NCI-H446 treated with DMSO at 0.1 percent for 48 hours (cell line): ENCODE results near the gene IQGAP3.
"Not testable (repeated sequence)": the region's sequence is repeated elsewhere in the genome, so short reads cannot be mapped to it uniquely, and the experiment has no call there.

ENCODE experiments used
- DNase-seq: peaks from one replicate; lab custom pipeline; 2025; lab: John Stamatoyannopoulos, UW

The IQGAP3 gene

GRCh38 chr1:156566436-156566835, 5.9 kb downstream of the IQGAP3 start:
- no peak for DNase-seq

- no peak for DNase-seq
Measured at GRCh38 chr1:156565519-156565918, 6.8 kb downstream of the IQGAP3 start.

- no peak for DNase-seq
Measured at GRCh38 chr1:156560585-156561163, 11.7 kb downstream of the IQGAP3 start.

- no peak for DNase-seq
Measured at GRCh38 chr1:156559797-156560385, 12.5 kb downstream of the IQGAP3 start.

GRCh38 chr1:156559086-156559796, 13.1 kb downstream of the IQGAP3 start:
- DNase-seq = no peak

GRCh38 chr1:156556354-156556753, 16.0 kb downstream of the IQGAP3 start:
- DNase-seq = no peak

GRCh38 chr1:156555715-156556114, 16.6 kb downstream of the IQGAP3 start:
- no peak for DNase-seq

GRCh38 chr1:156554971-156555370, 17.4 kb downstream of the IQGAP3 start:
- DNase-seq = no peak

- no peak for DNase-seq
Measured at GRCh38 chr1:156553860-156554485, 18.4 kb downstream of the IQGAP3 start.

- not testable (repeated sequence) for DNase-seq
Measured at GRCh38 chr1:156552937-156553336, 19.4 kb downstream of the IQGAP3 start.

GRCh38 chr1:156552518-156552917, 19.8 kb downstream of the IQGAP3 start:
- no peak for DNase-seq

- DNase-seq = no peak
Measured at GRCh38 chr1:156551869-156552268, 20.5 kb downstream of the IQGAP3 start.

- DNase-seq = no peak
Measured at GRCh38 chr1:156551066-156551643, 21.2 kb downstream of the IQGAP3 start.

- no peak for DNase-seq
Measured at GRCh38 chr1:156550346-156550745, 22.0 kb downstream of the IQGAP3 start.

- DNase-seq = no peak
Measured at GRCh38 chr1:156549831-156550230, 22.5 kb downstream of the IQGAP3 start.

- no peak for DNase-seq
Measured at GRCh38 chr1:156549390-156549789, 23.0 kb downstream of the IQGAP3 start.

GRCh38 chr1:156547982-156548381, 24.4 kb downstream of the IQGAP3 start:
- DNase-seq = no peak

GRCh38 chr1:156547434-156547833, 24.9 kb downstream of the IQGAP3 start:
- no peak for DNase-seq

GRCh38 chr1:156546267-156546666, 26.1 kb downstream of the IQGAP3 start:
- DNase-seq = no peak

- DNase-seq = no peak
Measured at GRCh38 chr1:156544592-156545102, 27.7 kb downstream of the IQGAP3 start.

- DNase-seq = no peak
Measured at GRCh38 chr1:156543066-156543465, 29.3 kb downstream of the IQGAP3 start.

GRCh38 chr1:156540955-156541354, 31.4 kb downstream of the IQGAP3 start:
- DNase-seq = no peak
